HG02798 (cell line): Measurements from ENCODE around the gene USP17L28.
"Not testable (repeated sequence)": the region's sequence is repeated elsewhere in the genome, so short reads cannot be mapped to it uniquely, and the experiment has no call there.

Experiments used
- ATAC-seq: cut with Tn5 transposase; IDR thresholded peaks from one replicate; pipeline ENCODE4 v1.9.1; 2021; ENCODE audit warnings: mild to moderate bottlenecking; ENCODE audit not compliant: unreplicated experiment, poor library complexity

Gene USP17L28

DNA sequence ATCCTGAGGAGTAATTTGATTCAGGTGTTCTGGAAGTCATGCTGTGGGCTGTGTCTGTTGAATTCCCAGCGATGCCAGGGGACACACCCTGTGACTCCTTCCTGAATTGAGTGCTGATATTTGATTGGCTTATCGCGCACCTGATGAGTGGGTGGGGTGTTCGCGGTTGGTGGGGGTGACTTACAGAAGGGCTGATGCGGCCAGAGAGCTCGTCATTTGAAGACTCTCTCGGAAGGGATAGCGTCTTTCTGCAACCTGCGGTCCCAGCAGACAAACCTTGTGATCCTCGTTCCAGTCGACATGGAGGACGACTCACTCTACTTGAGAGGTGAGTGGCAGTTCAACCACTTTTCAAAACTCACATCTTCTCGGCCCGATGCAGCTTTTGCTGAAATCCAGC, at the start of gene USP17L28:
Gene USP17L28, plus strand, starts transcription at position 301 of the 400 bp plus-strand sequence. Its CDS starts 0 bp downstream, at position 301.
- ATAC-seq = not testable (repeated sequence)

DNA sequence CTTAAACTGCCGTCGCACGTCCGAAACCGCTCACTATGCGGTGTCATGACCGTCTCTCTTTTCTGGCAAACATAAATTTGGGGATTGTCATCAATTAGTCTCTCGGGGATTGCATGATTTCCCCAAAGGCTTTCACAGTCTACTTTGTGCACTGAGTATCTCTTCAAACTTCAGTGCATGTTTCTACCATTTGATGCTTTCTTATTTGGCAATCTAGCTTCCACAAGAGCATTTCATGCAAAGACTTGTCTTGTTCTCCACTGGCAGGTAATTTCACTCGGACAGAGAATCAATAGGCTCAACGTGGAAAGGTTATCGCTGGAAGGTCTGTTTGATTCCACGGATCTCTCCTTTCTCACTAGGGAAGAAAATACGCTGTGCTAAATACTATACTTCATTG, 24.5 kb upstream of the USP17L28 start:
- not testable (repeated sequence) for ATAC-seq

DNA sequence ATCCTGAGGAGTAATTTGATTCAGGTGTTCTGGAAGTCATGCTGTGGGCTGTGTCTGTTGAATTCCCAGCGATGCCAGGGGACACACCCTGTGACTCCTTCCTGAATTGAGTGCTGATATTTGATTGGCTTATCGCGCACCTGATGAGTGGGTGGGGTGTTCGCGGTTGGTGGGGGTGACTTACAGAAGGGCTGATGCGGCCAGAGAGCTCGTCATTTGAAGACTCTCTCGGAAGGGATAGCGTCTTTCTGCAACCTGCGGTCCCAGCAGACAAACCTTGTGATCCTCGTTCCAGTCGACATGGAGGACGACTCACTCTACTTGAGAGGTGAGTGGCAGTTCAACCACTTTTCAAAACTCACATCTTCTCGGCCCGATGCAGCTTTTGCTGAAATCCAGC, 23.8 kb upstream of the USP17L28 start, which contains the start of gene USP17L24:
Gene USP17L24, plus strand, starts transcription at position 301 of the 400 bp plus-strand sequence. Its CDS starts 0 bp downstream, at position 301.
- ATAC-seq = not testable (repeated sequence)

DNA sequence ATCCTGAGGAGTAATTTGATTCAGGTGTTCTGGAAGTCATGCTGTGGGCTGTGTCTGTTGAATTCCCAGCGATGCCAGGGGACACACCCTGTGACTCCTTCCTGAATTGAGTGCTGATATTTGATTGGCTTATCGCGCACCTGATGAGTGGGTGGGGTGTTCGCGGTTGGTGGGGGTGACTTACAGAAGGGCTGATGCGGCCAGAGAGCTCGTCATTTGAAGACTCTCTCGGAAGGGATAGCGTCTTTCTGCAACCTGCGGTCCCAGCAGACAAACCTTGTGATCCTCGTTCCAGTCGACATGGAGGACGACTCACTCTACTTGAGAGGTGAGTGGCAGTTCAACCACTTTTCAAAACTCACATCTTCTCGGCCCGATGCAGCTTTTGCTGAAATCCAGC, 19.1 kb upstream of the USP17L28 start, which contains the start of gene USP17L25:
Gene USP17L25, plus strand, starts transcription at position 301 of the 400 bp plus-strand sequence. Its CDS starts 0 bp downstream, at position 301.
- not testable (repeated sequence) for ATAC-seq

DNA sequence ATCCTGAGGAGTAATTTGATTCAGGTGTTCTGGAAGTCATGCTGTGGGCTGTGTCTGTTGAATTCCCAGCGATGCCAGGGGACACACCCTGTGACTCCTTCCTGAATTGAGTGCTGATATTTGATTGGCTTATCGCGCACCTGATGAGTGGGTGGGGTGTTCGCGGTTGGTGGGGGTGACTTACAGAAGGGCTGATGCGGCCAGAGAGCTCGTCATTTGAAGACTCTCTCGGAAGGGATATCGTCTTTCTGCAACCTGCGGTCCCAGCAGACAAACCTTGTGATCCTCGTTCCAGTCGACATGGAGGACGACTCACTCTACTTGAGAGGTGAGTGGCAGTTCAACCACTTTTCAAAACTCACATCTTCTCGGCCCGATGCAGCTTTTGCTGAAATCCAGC, 14.3 kb upstream of the USP17L28 start, which contains the start of gene USP17L26:
Gene USP17L26, plus strand, starts transcription at position 301 of the 400 bp plus-strand sequence. Its CDS starts 0 bp downstream, at position 301.
- ATAC-seq = not testable (repeated sequence)

DNA sequence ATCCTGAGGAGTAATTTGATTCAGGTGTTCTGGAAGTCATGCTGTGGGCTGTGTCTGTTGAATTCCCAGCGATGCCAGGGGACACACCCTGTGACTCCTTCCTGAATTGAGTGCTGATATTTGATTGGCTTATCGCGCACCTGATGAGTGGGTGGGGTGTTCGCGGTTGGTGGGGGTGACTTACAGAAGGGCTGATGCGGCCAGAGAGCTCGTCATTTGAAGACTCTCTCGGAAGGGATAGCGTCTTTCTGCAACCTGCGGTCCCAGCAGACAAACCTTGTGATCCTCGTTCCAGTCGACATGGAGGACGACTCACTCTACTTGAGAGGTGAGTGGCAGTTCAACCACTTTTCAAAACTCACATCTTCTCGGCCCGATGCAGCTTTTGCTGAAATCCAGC, 9.6 kb upstream of the USP17L28 start, which contains the start of gene USP17L5:
Gene USP17L5, plus strand, starts transcription at position 301 of the 400 bp plus-strand sequence. Its CDS starts 0 bp downstream, at position 301.
- not testable (repeated sequence) for ATAC-seq

GRCh38 chr4:9343848-9344247, 4.8 kb upstream of the USP17L28 start, which contains the start of gene USP17L27:
Gene USP17L27 (plus strand): TSS chr4:9344148. CDS start chr4:9344148, 0 bp downstream.
- ATAC-seq = not testable (repeated sequence)

- ATAC-seq = not testable (repeated sequence)
Measured at GRCh38 chr4:9350866-9351265, 2.2 kb downstream of the USP17L28 start.

- not testable (repeated sequence) for ATAC-seq
Measured at GRCh38 chr4:9353338-9353737, 4.6 kb downstream of the USP17L28 start, which contains the start of gene USP17L29. Gene USP17L29 (plus strand): TSS chr4:9353638. CDS start chr4:9353638, 0 bp downstream.

DNA sequence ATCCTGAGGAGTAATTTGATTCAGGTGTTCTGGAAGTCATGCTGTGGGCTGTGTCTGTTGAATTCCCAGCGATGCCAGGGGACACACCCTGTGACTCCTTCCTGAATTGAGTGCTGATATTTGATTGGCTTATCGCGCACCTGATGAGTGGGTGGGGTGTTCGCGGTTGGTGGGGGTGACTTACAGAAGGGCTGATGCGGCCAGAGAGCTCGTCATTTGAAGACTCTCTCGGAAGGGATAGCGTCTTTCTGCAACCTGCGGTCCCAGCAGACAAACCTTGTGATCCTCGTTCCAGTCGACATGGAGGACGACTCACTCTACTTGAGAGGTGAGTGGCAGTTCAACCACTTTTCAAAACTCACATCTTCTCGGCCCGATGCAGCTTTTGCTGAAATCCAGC, 14.1 kb downstream of the USP17L28 start, which contains the start of gene USP17L30:
Gene USP17L30, plus strand, starts transcription at position 301 of the 400 bp plus-strand sequence. Its CDS starts 0 bp downstream, at position 301.
- not testable (repeated sequence) for ATAC-seq

GRCh38 chr4:9379881-9380280, 31.2 kb downstream of the USP17L28 start:
- ATAC-seq = not testable (repeated sequence)

- ATAC-seq = not testable (repeated sequence)
Measured at GRCh38 chr4:9381012-9381534, 32.4 kb downstream of the USP17L28 start.

- ATAC-seq = no peak
Measured at GRCh38 chr4:9384126-9384525, 35.4 kb downstream of the USP17L28 start.

- ATAC-seq = not testable (repeated sequence)
Measured at GRCh38 chr4:9389001-9389400, 40.3 kb downstream of the USP17L28 start.
